Osteoblast (primary cell): ENCODE results near the gene CEP85. TPM values are rescaled to one million over a fixed set of nuclear protein-coding genes. Genes with fewer than 3 reads are reported as not detected.

Experiments used
- DNase-seq: peaks from one replicate; pipeline ENCODE4 v3.0.0; 2011; ENCODE audit warnings: low spot score, mixed read lengths; ENCODE audit not compliant: insufficient read length; ENCODE audit errors: missing footprints
- H2AFZ ChIP-seq: 2 replicates; pipeline ENCODE4 v1.6.0; 2011; ENCODE audit warnings: mild to moderate bottlenecking, low read length
- H3K27ac ChIP-seq: 2 replicates; pipeline ENCODE4 v1.5.1; 2011; ENCODE audit warnings: mild to moderate bottlenecking, low read depth, low read length, moderate library complexity
- H3K27me3 ChIP-seq: 2 replicates; pipeline ENCODE4 v1.6.0; 2012; ENCODE audit warnings: mild to moderate bottlenecking, control low read depth, inconsistent platforms, low read length, moderate library complexity; ENCODE audit not compliant: insufficient read depth
- H3K36me3 ChIP-seq: 2 replicates; pipeline ENCODE4 v1.5.1; 2011; ENCODE audit warnings: mild to moderate bottlenecking, low read length, control low read depth, moderate library complexity; ENCODE audit not compliant: insufficient read depth
- H3K4me1 ChIP-seq: 2 replicates; pipeline ENCODE4 v1.5.1; 2011; ENCODE audit warnings: mild to moderate bottlenecking, low read length, control low read depth, moderate library complexity; ENCODE audit not compliant: insufficient read depth
- H3K4me2 ChIP-seq: 2 replicates; pipeline ENCODE4 v1.6.0; 2011; ENCODE audit warnings: mild to moderate bottlenecking, low read length; ENCODE audit not compliant: insufficient read depth
- H3K4me3 ChIP-seq: fragments of 200-600 bp; sonication (generic); 3 replicates; pipeline ENCODE4 v1.5.1; 2012; ENCODE audit warnings: mild to moderate bottlenecking, low read length, inconsistent platforms; ENCODE audit not compliant: insufficient read depth
- H3K79me2 ChIP-seq: 2 replicates; pipeline ENCODE4 v1.6.0; 2012; ENCODE audit warnings: mild to moderate bottlenecking, low read length, control low read depth, inconsistent platforms; ENCODE audit not compliant: insufficient read depth
- H3K9me3 ChIP-seq: 2 replicates; pipeline ENCODE4 v1.5.1; 2011; ENCODE audit warnings: low read depth, low read length, control low read depth
- H4K20me1 ChIP-seq: 2 replicates; pipeline ENCODE4 v1.6.0; 2012; ENCODE audit warnings: mild to moderate bottlenecking, low read length, control low read depth; ENCODE audit not compliant: insufficient read depth
- total RNA-seq: library from RNA; depleted of rRNA; stranded (reverse); fragments of >200 nt; gene quantifications from 2 replicates; pipeline ENCODE4 v1.2.3, GENCODE V29; 2012
- TF ChIP-seq, protein P1 (sequence below): IDR thresholded peaks from 2 replicates; pipeline ENCODE4 v1.5.1; 2011; ENCODE audit warnings: mild to moderate bottlenecking, low read depth, low read length, moderate library complexity; ENCODE audit errors: extremely low read depth

The CEP85 gene
- total RNA-seq, 1 donor = 8.0 TPM

DNA sequence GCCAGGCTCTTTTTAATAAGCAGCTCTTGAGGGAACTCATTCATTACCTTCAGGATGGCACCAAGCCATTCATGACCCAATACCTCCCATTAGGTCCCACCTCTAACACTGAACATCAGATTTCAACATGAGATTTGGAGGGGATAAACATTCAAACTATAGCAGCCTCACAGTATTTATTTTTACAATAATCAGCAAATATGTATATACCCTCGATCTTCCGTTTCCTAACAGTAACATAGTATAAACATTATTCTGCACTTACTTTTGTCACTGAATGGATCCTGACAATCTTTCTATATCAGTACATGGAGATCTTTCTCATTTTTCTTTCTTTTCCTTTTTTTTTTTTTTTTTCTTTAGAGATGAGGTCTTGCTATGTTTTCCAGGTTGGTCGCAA is 38.2 kb upstream of the CEP85 start:
- TF ChIP-seq, protein P1, sequence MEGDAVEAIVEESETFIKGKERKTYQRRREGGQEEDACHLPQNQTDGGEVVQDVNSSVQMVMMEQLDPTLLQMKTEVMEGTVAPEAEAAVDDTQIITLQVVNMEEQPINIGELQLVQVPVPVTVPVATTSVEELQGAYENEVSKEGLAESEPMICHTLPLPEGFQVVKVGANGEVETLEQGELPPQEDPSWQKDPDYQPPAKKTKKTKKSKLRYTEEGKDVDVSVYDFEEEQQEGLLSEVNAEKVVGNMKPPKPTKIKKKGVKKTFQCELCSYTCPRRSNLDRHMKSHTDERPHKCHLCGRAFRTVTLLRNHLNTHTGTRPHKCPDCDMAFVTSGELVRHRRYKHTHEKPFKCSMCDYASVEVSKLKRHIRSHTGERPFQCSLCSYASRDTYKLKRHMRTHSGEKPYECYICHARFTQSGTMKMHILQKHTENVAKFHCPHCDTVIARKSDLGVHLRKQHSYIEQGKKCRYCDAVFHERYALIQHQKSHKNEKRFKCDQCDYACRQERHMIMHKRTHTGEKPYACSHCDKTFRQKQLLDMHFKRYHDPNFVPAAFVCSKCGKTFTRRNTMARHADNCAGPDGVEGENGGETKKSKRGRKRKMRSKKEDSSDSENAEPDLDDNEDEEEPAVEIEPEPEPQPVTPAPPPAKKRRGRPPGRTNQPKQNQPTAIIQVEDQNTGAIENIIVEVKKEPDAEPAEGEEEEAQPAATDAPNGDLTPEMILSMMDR = no peak
- peaks cover 20% of the 10 kb centered on the region for H3K27me3 ChIP-seq
- no peak for DNase-seq

DNA sequence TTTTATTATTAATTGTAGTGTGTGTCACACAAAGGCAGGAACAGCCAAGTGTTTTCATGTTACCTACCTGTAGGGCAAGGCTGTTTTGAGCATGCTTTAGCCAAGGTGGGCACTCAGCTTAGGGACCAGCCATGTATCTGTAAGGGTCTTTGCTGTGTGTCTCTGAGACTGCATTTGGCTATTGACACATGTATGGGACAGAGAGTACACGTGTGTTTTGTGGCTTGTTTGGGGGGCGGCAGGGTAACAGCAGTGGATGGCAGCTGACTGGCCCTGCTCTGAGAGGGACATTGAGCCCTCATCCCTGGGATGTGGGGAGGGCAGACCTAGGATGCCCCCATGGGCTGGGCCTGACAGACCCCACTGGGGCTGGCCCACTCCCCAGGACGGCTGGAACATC is 36.7 kb upstream of the CEP85 start:
- no peak overlapping the region for H3K4me2 ChIP-seq
- TF ChIP-seq, protein P1 = no peak
- H4K20me1 ChIP-seq = no peaks in the 10 kb centered on the region
- no peaks in the 10 kb centered on the region for H3K4me1 ChIP-seq
- H2AFZ ChIP-seq = no peak overlapping the region
- H3K27ac ChIP-seq = no peak overlapping the region
- H3K4me3 ChIP-seq = no peak overlapping the region
- H3K27me3 ChIP-seq = peaks cover 23% of the 10 kb centered on the region
- no peaks in the 10 kb centered on the region for H3K9me3 ChIP-seq
- DNase-seq = no peak
- no peaks in the 10 kb centered on the region for H3K79me2 ChIP-seq
- H3K36me3 ChIP-seq = no peaks in the 10 kb centered on the region

More for the DNA sequence above, 38.2 kb upstream of the CEP85 start:
- Histone ChIP-seq H3K4me3 (no peak overlapping the region), H3K79me2 (no peaks in the 10 kb centered on the region), H3K9me3 (no peaks in the 10 kb centered on the region), H3K4me1 (no peaks in the 10 kb centered on the region), H3K36me3 (no peaks in the 10 kb centered on the region), H3K4me2 (no peak overlapping the region), H4K20me1 (no peaks in the 10 kb centered on the region), H3K27ac (no peak overlapping the region), H2AFZ (no peak overlapping the region)

DNA sequence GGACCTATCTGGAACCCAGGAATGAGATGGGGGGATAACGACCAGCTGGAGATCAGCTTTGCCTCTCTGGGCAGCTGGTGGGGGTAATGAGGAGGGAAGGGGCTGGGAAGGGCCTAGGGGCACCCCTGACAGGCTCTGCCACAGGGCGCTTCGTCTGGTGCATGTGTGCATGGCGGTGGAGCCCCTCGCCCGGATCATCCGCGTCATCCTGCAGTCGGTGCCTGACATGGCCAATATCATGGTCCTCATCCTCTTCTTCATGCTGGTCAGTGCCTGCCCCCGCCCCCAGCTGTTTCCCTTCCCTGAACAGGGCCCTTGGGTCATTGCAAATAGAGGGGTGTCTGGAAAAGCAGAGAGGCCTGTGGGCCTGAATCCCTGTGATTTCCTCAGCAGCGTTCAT is 36.2 kb upstream of the CEP85 start:
- peaks cover 28% of the 10 kb centered on the region for H3K27me3 ChIP-seq
- no peaks in the 10 kb centered on the region for H3K9me3 ChIP-seq
- no peak overlapping the region for H3K27ac ChIP-seq
- no peak for DNase-seq
- no peak overlapping the region for H3K4me3 ChIP-seq
- H3K79me2 ChIP-seq = no peaks in the 10 kb centered on the region
- H2AFZ ChIP-seq = no peak overlapping the region
- TF ChIP-seq, protein P1 = no peak
- H4K20me1 ChIP-seq = no peaks in the 10 kb centered on the region
- no peak overlapping the region for H3K4me2 ChIP-seq
- H3K36me3 ChIP-seq = no peaks in the 10 kb centered on the region
- H3K4me1 ChIP-seq = no peaks in the 10 kb centered on the region

DNA sequence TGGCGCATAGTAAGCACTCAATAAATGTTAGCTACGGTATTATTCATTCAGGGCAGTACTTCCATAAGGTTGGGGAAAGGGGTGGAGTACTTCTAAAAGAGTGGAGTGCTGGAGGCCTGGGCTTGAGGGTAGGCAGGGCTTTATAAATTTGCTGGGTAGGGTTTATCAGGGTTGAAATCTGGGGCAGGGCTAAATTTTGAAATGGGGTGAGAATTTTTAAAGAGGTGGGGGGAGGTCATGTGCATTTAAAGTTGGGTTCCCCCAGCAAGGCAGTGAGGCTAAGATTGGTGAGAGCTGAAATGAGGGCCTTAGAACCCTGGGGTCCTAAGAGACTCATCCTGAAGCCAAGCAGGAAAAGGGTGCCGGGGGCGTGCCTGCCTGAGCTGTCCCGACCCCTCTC is 33.6 kb upstream of the CEP85 start:
- Histone ChIP-seq H3K4me2 (no peak overlapping the region), H3K4me1 (no peaks in the 10 kb centered on the region), H2AFZ (no peak overlapping the region), H4K20me1 (no peaks in the 10 kb centered on the region), H3K9me3 (no peaks in the 10 kb centered on the region), H3K79me2 (no peaks in the 10 kb centered on the region), H3K27ac (no peak overlapping the region), H3K27me3 (peaks cover 28% of the 10 kb centered on the region), H3K36me3 (no peaks in the 10 kb centered on the region), H3K4me3 (no peak overlapping the region)
- no peak for DNase-seq
- TF ChIP-seq, protein P1 = no peak
